Endothelial cell of umbilical vein (primary cell): ENCODE data around the gene PTMA. TPM values are rescaled to one million over a fixed set of nuclear protein-coding genes. Genes with fewer than 3 reads are reported as not detected.

Source experiments
- BruUV-seq: library from RNA; stranded (reverse); fragments of 400-500 nt; replicated peaks from 2 replicates; lab custom pipeline; 2021; lab: Mats Ljungman, UMichigan
- CTCF ChIA-PET: fragments of 300-600, 350-600 bp; sonication (Branson Sonifier 250); formaldehyde crosslinking; loops from one replicate; lab custom pipeline; 2021; ENCODE audit warnings: antibody characterized with exemption, inconsistent platforms; lab: Charles Lee
- POLR2A ChIA-PET: fragments of 300-600, 350-600 bp; sonication (Branson Sonifier 250); formaldehyde crosslinking; loops from one replicate; lab custom pipeline; 2021; ENCODE audit warnings: antibody characterized with exemption, inconsistent platforms; lab: Charles Lee
- DNase-seq: peaks from one replicate; pipeline ENCODE4 v3.0.0-alpha.2; 2011; ENCODE audit warnings: low read depth, low spot score
- FAIRE-seq: peaks from 2 replicates; lab custom pipeline; 2011; peaks lifted over from hg19 to GRCh38; lab: Jason Lieb, UNC
- H2AFZ ChIP-seq: 2 replicates; pipeline ENCODE4 v1.6.0; 2012; ENCODE audit warnings: low read depth, low read length, control low read depth, inconsistent platforms
- H3K27ac ChIP-seq: 2 replicates; pipeline ENCODE4 v1.5.1; 2011; ENCODE audit warnings: low read depth, mild to moderate bottlenecking, control low read depth, low read length, moderate library complexity; ENCODE audit not compliant: insufficient read depth
- H3K27me3 ChIP-seq, 2 experiments: 2 replicates each; pipeline versions ENCODE4 v1.6.0 to v1.6.1; 2011; ENCODE audit warnings: low read length in 2 of 2, mixed read lengths in 1 of 2; ENCODE audit not compliant: control insufficient read depth in 2 of 2, insufficient read depth in 2 of 2
- H3K36me3 ChIP-seq, 2 experiments: 2 replicates in 1 of 2; 3 replicates in 1 of 2; pipeline ENCODE4 v1.5.1; 2011; ENCODE audit warnings: low read length in 2 of 2, mild to moderate bottlenecking in 1 of 2, moderate library complexity in 1 of 2; ENCODE audit not compliant: control insufficient read depth in 2 of 2, insufficient read depth in 2 of 2; ENCODE audit errors: extremely low read depth in 1 of 2
- H3K4me1 ChIP-seq: 3 replicates; pipeline ENCODE4 v1.5.1; 2011; ENCODE audit warnings: mild to moderate bottlenecking, low read length; ENCODE audit not compliant: control insufficient read depth, insufficient read depth; ENCODE audit errors: extremely low read depth
- H3K4me2 ChIP-seq: 2 replicates; pipeline ENCODE4 v1.6.1; 2011; ENCODE audit warnings: low read length, control low read depth, mixed read lengths; ENCODE audit not compliant: insufficient read depth
- H3K4me3 ChIP-seq, 3 experiments: fragments of 200-600 bp in 1 of 3; sonication (generic), shearing (Covaris generic) in 1 of 3; replicated peaks in 1 of 3; 2 replicates each; pipeline ENCODE4 v1.5.1; 2011 to 2016; ENCODE audit warnings: control low read depth in 3 of 3, low read length in 3 of 3, mild to moderate bottlenecking in 2 of 3, inconsistent platforms in 1 of 3, low read depth in 1 of 3, moderate library complexity in 1 of 3; ENCODE audit not compliant: insufficient read depth in 1 of 3
- H3K79me2 ChIP-seq: 2 replicates; pipeline ENCODE4 v1.6.0; 2012; ENCODE audit warnings: low read length, inconsistent platforms; ENCODE audit not compliant: control insufficient read depth, insufficient read depth
- H3K9ac ChIP-seq: replicated peaks from 2 replicates; pipeline ENCODE3; 2011; ENCODE audit warnings: low read length, control low read depth; ENCODE audit not compliant: insufficient read depth; ENCODE audit errors: extremely low read depth
- H3K9me1 ChIP-seq: replicated peaks from 3 replicates; pipeline ENCODE4 v1.6.0; 2011; ENCODE audit warnings: mild to moderate bottlenecking, low read length; ENCODE audit not compliant: control insufficient read depth, insufficient read depth; ENCODE audit errors: extremely low read depth
- H3K9me3 ChIP-seq: replicated peaks from 2 replicates; pipeline ENCODE4 v1.5.1; 2012; ENCODE audit warnings: low read length, inconsistent platforms; ENCODE audit not compliant: control insufficient read depth, insufficient read depth
- H4K20me1 ChIP-seq: replicated peaks from 2 replicates; pipeline ENCODE3; 2011; ENCODE audit warnings: mild to moderate bottlenecking, low read length; ENCODE audit not compliant: control insufficient read depth, insufficient read depth; ENCODE audit errors: extremely low read depth
- EZH2 ChIP-seq: IDR thresholded peaks from 2 replicates; pipeline ENCODE4 v1.6.1; 2012; ENCODE audit warnings: borderline replicate concordance, low read depth, mild to moderate bottlenecking, moderate library complexity, low read length, inconsistent platforms; ENCODE audit not compliant: severe bottlenecking
- JUN ChIP-seq: IDR thresholded peaks from 2 replicates; pipeline ENCODE4 v1.6.1; 2011; ENCODE audit warnings: borderline replicate concordance, low read depth; ENCODE audit not compliant: insufficient read length, insufficient read depth
- MYC ChIP-seq: IDR thresholded peaks from one replicate; pipeline ENCODE4 v1.6.1; 2011; ENCODE audit warnings: mild to moderate bottlenecking, low read depth, low read length
- POLR2AphosphoS5 ChIP-seq: IDR thresholded peaks from 2 replicates; pipeline ENCODE4 v1.6.1; 2012; ENCODE audit warnings: low read depth, mild to moderate bottlenecking, control low read depth, low read length, moderate library complexity; ENCODE audit not compliant: insufficient read depth
- dilution Hi-C: fragments of 300-500 bp; cut with MboI; formaldehyde crosslinking; loops from one replicate; pipeline ENCODE4 v1.15.0; 2019; ENCODE audit warnings: low sequenced_read_pairs; ENCODE audit not compliant: extremely low pct_ligation_motif_present
- intact Hi-C: fragments of 100-400 bp; cut with micrococcal nuclease; formaldehyde crosslinking; loops from one replicate; pipeline ENCODE4 v1.10.0; 2022
- polyA plus RNA-seq, 4 experiments: library from polyadenylated mRNA; depleted of rRNA in 3 of 4; stranded (reverse) in 3 of 4; unstranded in 1 of 4; fragments of >200 nt; gene quantifications; 2 replicates each; pipeline versions ENCODE4 v1.2.1 to v1.2.3, GENCODE V29; 2011 to 2012; ENCODE audit warnings: missing spikeins in 1 of 4
- total RNA-seq: library from RNA; stranded (reverse); gene quantifications from 2 replicates; pipeline ENCODE4 v1.2.3, GENCODE V29; 2021
- TF ChIP-seq, protein P1 (sequence below): IDR thresholded peaks from 2 replicates; pipeline ENCODE4 v1.6.1; 2011; ENCODE audit not compliant: insufficient read depth, insufficient read length
- TF ChIP-seq, protein P2 (sequence below), 2 donors: IDR thresholded peaks; 1 replicate in 1 of 2; 2 replicates in 1 of 2; pipeline ENCODE4 v1.5.1; 2011; ENCODE audit warnings: low read length in 2 of 2, mild to moderate bottlenecking in 2 of 2, moderate library complexity in 2 of 2, control low read depth in 1 of 2, inconsistent platforms in 1 of 2, low read depth in 1 of 2; ENCODE audit not compliant: insufficient read depth in 1 of 2; ENCODE audit errors: extremely low read depth in 1 of 2

Gene PTMA
- total and polyA plus RNA-seq, 2 donors (not counting 3 experiments of a cell fraction or from before 2014, with no cell fraction given): 404 to 1,488 TPM

DNA sequence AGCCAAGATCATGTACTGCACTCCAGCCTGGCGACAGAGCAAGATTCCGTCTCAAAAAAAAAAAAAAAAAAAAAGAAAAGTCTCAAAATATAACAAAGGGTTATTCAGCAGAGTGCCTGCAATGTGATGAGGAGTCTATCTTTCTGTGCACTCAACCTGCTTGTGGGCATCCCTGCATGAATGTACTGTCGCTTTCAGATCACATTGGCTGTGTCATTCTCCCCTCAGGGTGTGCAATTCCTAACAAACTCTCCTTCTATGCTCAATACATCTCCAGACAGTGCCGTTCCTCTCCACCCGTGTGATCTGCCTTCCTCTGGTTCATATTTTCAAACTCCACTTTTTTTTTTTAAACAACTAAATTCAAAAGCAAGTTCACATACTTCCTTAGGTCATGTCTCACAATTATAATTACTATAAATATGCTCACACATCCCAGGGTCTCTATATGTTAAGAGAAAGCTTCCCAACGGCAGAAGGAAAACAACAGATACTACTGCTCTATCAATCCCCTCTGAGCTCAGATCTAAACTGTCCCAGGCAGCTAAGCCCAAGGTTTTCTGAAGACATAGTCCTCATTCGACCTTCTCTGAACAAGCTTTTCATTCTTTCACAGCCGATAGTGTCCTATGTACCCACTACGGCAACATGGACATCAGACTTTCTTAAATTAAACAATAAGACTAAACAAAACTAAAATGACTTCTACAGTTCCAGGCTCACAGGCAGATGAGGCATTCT is 35.2 kb downstream of the PTMA start:
- no peak for DNase-seq
- Histone ChIP-seq H3K9me3 (no peaks in the 10 kb centered on the region), H3K27ac (no peak overlapping the region), H3K9me1 (no peaks in the 10 kb centered on the region), H3K27me3 (peaks cover 0 to 2% of the 10 kb centered on the region in 2 experiments), H3K4me2 (no peak overlapping the region), H4K20me1 (no peaks in the 10 kb centered on the region), H3K4me3 (no peak overlapping the region), H3K36me3 (no peaks in the 10 kb centered on the region), H3K4me1 (no peaks in the 10 kb centered on the region), H2AFZ (no peak overlapping the region), H3K79me2 (no peaks in the 10 kb centered on the region), H3K9ac (no peak overlapping the region)
- TF ChIP-seq JUN (no peak), POLR2AphosphoS5 (no peak), MYC (no peak), EZH2 (no peak)
- TF ChIP-seq, protein P1, sequence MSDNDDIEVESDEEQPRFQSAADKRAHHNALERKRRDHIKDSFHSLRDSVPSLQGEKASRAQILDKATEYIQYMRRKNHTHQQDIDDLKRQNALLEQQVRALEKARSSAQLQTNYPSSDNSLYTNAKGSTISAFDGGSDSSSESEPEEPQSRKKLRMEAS: no peak
- TF ChIP-seq, protein P2, sequence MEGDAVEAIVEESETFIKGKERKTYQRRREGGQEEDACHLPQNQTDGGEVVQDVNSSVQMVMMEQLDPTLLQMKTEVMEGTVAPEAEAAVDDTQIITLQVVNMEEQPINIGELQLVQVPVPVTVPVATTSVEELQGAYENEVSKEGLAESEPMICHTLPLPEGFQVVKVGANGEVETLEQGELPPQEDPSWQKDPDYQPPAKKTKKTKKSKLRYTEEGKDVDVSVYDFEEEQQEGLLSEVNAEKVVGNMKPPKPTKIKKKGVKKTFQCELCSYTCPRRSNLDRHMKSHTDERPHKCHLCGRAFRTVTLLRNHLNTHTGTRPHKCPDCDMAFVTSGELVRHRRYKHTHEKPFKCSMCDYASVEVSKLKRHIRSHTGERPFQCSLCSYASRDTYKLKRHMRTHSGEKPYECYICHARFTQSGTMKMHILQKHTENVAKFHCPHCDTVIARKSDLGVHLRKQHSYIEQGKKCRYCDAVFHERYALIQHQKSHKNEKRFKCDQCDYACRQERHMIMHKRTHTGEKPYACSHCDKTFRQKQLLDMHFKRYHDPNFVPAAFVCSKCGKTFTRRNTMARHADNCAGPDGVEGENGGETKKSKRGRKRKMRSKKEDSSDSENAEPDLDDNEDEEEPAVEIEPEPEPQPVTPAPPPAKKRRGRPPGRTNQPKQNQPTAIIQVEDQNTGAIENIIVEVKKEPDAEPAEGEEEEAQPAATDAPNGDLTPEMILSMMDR (IDR thresholded peaks at IDR 0.05; ENCODE audit: extremely low read depth in 1 of 2, insufficient read depth in 1 of 2, low read depth in 1 of 2, low read length in 2 of 2): no peak
- ChIA-PET POLR2A (no interaction called here), CTCF (interaction anchor here (0.7 to 1.8 kb wide), 2 partner anchors 10 to 38 kb away, joined by 3 to 10 read pairs; partner anchors contain the start of gene PDE6D)
- BruUV-seq: no TSS peak
- intact Hi-C loops: no loop called here
- dilution Hi-C loops: no loop called here
- no peak for FAIRE-seq
